HG02678 (cell line): ENCODE measurements around the gene RACGAP1.

Experiments used
- ATAC-seq: cut with Tn5 transposase; IDR thresholded peaks from one replicate; pipeline ENCODE4 v1.9.1; 2021; ENCODE audit warnings: mild to moderate bottlenecking, moderate library complexity; ENCODE audit not compliant: unreplicated experiment

Gene RACGAP1

GRCh38 chr12:50025187-50026059 is at the start of gene RACGAP1:
Gene RACGAP1 (minus strand): TSS chr12:50025494. CDS start chr12:50016715, 8,779 bp downstream.
- ATAC-seq, result peak; percentile 99

- ATAC-seq, result no peak
Measured at GRCh38 chr12:50073712-50074111, 48.4 kb upstream of the RACGAP1 start.

GRCh38 chr12:50073206-50073605 is 47.9 kb upstream of the RACGAP1 start:
- ATAC-seq, result no peak

- no peak for ATAC-seq
Measured at GRCh38 chr12:50072198-50072907, 47.1 kb upstream of the RACGAP1 start.

- ATAC-seq, result no peak
Measured at GRCh38 chr12:50070314-50071060, 45.2 kb upstream of the RACGAP1 start.

GRCh38 chr12:50069539-50069938 is 44.2 kb upstream of the RACGAP1 start:
- no peak for ATAC-seq

- no peak for ATAC-seq
Measured at GRCh38 chr12:50069069-50069468, 43.8 kb upstream of the RACGAP1 start.

GRCh38 chr12:50066402-50066801 is 41.1 kb upstream of the RACGAP1 start:
- ATAC-seq, result no peak

- no peak for ATAC-seq
Measured at GRCh38 chr12:50065726-50066310, 40.5 kb upstream of the RACGAP1 start.

GRCh38 chr12:50062728-50063460 is 37.6 kb upstream of the RACGAP1 start:
- no peak for ATAC-seq

GRCh38 chr12:50061946-50062686 is 36.8 kb upstream of the RACGAP1 start:
- ATAC-seq, result no peak

GRCh38 chr12:50061171-50061570 is 35.9 kb upstream of the RACGAP1 start:
- ATAC-seq, result no peak

- no peak for ATAC-seq
Measured at GRCh38 chr12:50060120-50060468, 34.8 kb upstream of the RACGAP1 start.

GRCh38 chr12:50059440-50060119 is 34.3 kb upstream of the RACGAP1 start:
- ATAC-seq, result no peak

GRCh38 chr12:50058743-50059312 is 33.5 kb upstream of the RACGAP1 start:
- ATAC-seq, result no peak

GRCh38 chr12:50057896-50058670 is 32.8 kb upstream of the RACGAP1 start:
- no peak for ATAC-seq

- no peak for ATAC-seq
Measured at GRCh38 chr12:50057000-50057841, 31.9 kb upstream of the RACGAP1 start, which contains the start of gene ASIC1. Gene ASIC1 (plus strand): TSS chr12:50057596. CDS start chr12:50058767, 1,171 bp downstream.
